GM18861 (cell line): ENCODE results near the gene DNMBP.
"Not testable (repeated sequence)": the region's sequence is repeated elsewhere in the genome, so short reads cannot be mapped to it uniquely, and the experiment has no call there.

ENCODE experiments used
- ATAC-seq: cut with Tn5 transposase; IDR thresholded peaks from one replicate; pipeline ENCODE4 v1.9.1; 2021; ENCODE audit not compliant: unreplicated experiment

Gene DNMBP

DNA sequence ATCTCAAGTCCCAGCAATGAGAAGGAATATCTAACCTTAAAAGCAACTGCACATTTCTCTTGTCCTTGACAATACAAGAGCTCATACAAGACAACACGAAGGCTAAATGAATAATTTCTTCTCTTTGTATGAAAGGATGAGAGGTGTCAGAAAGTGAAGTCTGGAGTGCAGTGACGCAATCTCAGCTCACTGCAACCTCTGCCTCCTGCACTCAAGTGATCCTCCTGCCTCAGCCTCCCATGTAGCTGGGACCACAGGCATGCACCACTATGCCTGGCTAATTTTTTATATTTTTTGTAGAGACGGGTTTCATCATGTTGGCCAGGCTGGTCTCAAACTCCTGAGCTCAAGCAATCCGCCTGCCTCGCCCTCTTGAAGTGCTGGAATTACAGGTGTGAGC, 24.1 kb downstream of the DNMBP start:
- ATAC-seq: not testable (repeated sequence)

DNA sequence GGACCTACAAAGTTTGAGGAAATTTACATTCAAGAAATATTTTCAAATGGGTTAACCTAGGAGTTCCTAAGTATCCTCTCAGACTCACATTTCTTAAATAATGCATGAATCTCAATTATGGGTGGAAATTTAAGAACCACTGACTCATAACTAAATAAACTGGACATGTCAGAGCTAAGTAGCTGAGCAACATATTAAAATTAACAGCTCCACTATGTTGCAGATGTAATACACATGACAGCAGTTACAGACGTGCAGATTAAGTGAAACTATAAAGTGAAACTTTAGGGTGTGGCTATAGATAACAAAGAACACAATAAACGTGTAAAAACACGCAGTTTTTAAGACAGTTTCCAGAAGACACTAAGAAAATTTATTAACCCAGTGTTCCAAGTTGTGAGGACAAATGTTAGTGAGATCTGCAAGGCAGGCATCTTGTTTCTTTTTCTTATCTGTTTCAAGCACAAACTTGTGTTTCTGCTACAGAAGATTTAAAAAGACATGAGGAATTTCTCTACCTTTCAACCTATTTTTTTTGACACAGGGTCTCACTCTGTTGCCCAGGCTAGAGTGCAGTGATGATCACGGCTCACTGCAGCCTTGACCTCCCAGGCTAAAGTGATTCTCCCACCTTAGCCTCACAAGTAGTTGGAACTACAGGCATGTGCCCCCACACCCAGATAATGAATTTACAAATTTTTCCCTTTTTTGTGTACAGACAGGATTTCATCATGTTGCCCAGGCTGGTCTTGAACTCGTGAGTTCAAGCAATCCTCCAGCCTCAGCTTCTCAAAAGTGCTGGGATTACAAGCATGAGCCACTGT, 25.3 kb downstream of the DNMBP start:
- ATAC-seq: no peak

GRCh38 chr10:99983280-99983988, 26.3 kb downstream of the DNMBP start:
- ATAC-seq: no peak

- ATAC-seq: no peak
Observed at GRCh38 chr10:99982728-99983127, 27.0 kb downstream of the DNMBP start.

DNA sequence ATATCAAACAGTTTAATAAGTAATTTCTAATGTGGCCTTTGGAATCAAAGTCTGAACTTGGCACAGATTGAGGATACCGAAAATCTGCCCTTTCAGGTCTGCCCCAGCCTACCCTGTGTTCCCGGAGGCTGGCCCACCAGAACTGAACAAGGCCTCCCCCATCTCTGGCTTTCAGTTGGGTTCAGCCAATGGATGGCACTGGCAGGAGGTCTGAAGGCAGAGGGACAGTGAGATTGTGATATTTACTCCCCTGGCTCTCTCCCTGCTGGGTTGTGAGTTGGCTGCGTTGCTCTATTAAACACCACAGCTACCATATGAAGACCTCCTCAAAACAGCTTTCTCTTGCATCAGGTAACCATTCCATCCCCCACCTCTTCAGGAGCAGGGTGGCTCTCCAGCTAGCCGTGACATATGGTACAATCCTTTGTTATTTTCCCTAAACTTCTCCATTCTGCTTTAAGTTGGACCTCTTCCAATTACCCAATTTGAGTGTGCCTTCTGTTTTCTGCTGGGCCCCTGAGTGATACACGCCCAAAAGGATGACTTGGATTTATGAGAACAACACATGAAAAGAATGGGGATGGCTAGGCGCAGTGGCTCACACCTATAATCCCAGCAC, 28.1 kb downstream of the DNMBP start:
- ATAC-seq: no peak

- ATAC-seq: no peak
Observed at GRCh38 chr10:99979066-99979685, 30.6 kb downstream of the DNMBP start.

- no peak for ATAC-seq
Observed at GRCh38 chr10:99977916-99978315, 31.8 kb downstream of the DNMBP start.

DNA sequence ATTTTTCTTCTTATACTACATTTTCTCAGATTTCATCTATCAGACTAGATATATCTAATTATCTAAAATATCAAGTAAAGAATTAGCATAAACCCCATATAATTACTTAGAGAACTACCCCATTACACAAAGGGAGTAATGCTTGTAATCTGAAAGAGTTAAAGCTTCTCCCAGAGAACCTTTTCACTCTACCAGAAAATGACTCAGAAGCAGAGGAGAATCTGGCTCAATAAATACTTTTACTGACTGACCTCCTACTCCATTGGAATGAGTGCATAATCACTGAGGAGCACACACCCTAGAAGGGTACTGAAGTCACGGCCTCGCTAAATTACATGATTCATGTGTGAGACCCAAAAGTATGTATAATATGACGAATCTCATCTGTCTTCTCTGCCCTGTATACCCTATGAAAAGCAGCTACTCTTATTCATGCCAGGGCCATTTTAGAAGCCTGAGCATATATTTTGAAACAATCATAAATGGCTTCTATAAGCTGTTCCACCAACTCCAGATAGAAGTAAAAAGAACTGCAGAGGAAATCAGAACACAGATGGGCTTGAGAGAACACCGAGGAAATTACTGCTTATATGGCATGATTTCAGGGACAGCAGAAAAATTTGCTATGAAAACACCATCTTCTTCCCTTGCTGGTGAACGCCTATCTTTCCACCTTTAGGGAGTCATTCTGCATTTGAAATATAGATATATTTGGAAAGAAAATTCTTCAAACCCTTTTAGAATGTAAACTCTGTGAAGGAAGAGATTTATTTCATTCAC, 32.7 kb downstream of the DNMBP start:
- no peak for ATAC-seq

GRCh38 chr10:99975942-99976809, 33.6 kb downstream of the DNMBP start:
- no peak for ATAC-seq

DNA sequence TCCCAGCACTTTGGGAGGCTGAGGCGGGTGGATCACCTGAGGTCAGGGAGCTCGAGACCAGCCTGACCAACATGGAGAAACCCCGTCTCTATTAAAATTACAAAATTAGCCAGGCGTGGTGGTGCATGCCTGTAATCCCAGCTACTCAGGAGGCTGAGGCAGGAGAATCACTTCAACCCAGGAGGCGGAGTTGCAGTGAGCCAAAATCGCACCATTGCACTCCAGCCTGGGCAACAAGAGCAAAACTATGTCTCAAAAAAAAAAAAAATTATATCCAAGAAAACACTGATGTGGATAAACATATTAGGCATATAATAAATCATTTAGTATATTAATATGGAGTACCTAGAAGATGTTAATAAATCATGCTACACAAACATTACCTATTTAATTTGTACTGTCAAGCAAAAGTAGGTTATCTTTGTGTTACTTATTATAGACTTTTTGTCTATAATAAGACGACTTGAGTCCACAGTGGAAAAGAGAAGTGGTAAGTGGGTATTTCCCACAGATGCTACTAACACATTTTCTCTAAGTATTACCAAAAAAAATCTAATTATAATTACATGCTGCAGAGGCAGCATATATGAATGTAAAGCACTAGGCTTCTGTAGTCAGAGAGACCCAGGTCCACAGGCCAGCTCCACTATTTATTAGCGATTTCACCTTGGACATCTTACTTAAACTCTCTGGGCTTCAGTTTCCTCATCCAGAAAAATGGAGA, 34.5 kb downstream of the DNMBP start:
- no peak for ATAC-seq

GRCh38 chr10:99973190-99973589, 36.6 kb downstream of the DNMBP start:
- no peak for ATAC-seq

DNA sequence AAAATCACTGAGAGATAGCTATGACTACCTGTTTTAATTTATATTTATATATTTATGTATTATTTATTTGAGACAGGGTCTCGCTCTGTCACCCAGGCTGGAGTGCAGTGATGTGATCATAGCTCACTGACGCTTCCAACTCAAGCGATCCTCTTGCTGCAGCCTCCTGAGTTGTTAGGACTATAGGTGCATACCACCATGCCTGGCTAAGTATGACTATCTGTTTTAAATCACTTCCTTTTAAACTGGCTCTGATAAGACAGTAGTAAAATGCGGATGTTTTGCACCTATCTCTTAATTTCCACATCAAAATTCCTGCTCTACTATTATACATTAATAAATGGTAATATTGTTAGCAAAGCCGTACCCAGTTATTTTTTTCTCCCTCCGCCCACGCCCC, 41.8 kb downstream of the DNMBP start:
- ATAC-seq: no peak

DNA sequence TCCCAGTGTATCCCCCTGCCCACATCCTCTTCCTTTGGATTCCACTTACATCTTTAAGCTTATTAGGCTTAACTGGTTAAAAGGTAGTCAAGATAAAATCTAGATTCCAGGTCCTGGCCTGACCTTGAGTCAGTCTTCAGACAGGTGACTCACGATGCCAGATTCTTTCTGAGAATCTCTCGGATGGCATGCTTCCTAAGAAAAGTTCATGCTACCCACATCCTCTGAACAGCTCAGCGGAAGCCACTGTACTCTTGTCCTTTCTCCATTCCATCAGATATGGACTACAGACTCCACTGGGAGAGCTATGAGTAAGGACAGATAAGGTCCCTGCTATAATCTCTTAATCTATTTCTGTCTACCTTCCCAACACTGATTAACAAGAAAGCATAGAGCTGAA, 43.4 kb downstream of the DNMBP start:
- ATAC-seq: no peak

DNA sequence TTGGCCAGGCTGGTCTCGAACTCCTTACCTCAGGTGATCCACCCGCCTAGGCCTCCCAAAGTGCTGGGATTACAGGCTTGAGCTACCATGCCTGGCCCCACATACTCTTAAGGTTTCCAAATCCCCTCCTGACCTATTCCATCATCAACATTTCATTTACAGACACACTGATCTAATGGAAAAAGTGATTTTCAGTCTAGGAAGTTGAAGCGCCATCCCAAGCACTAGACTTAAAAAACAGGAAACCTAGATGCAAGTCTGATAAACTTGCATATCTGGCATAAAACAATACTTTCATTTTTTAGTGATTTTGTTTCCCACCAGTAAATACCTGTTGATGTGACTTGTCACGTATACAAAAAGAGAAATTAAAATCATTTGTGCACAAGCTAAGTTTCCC, 44.0 kb downstream of the DNMBP start:
- no peak for ATAC-seq

- ATAC-seq: no peak
Observed at GRCh38 chr10:99964791-99965190, 45.0 kb downstream of the DNMBP start.

DNA sequence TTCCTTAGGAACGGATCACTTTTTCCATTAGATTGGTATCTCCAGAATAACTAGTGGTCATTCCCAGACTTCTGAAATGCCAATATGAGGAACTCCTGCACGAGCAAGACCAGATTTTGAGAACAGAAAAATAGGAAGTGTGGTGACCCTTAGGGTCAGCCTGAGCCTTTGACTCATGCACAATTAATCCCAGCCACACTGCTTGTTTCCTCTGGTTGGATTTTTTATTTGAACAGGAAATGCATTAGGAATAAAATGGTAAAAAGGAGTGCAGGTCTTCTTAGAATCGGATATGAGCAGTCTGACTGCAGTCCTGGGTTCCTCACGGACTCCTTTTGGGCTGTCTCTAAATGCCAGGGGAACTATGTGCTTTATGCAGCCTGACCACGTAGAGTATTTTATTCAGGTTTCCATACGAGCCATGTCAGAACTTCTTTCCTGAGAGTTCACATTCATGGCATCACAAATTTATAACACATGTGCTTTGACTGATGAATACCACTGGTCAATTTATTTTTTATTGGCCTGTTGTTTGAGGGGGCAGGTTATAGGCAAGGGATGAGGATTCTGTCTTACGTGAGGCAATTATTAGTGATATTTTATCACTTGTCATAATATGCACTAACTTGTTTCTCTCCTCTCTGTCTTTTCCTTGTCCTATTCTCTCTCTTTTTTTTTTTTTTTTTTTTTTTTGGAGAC, 46.1 kb downstream of the DNMBP start:
- ATAC-seq: not testable (repeated sequence)

DNA sequence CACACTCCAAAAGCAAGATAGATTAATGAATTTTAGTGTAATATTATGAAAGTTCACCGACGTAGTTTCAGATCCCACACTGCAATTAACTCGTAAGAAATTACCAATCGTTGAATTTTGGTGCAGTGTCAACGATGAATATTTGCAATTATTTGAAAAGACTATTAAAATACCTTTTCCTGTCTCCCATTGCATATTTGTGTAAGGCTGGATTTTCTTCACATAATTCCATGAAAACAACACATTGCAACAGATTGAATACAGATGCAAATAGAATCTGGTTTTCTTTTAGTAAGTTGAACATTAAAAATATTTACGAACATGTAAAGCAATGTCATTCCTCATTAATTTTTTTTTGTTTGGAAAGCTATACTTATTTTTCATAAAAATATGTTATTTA, 50.9 kb downstream of the DNMBP start:
- ATAC-seq: no peak

- no peak for ATAC-seq
Observed at GRCh38 chr10:99958302-99958701, 51.4 kb downstream of the DNMBP start.

GRCh38 chr10:99953510-99953909, 56.2 kb downstream of the DNMBP start:
- ATAC-seq: not testable (repeated sequence)
